ENCODE measurements around the gene GMPR.

DNA sequence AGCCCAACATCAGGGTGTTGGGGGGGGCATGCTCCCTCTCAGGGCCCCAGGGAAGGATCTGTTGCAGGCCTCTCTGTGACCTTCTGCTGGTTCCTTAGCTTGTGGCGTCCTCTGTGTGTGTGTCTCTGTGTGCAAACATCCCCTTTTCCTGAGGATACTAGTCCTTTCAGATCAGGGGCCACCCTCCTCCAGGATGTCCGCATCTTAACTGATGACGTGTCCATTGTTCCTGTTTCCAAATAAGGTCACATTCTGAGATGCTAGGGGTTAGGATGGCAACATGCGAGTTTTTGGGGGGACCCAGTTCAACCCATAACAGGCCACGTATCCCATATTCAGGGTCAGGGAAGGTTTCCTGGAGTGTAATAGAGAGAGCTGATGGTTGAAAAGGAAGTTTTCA, 40.9 kb downstream of the GMPR start:
- TF ChIP-seq CTCF (IDR thresholded peaks at IDR 0.05 in 2 of 3, conservative IDR thresholded peaks at IDR 0.05 in 1 of 3; ENCODE audit: borderline replicate concordance in 1 of 3, insufficient read depth in 1 of 3, low read depth in 2 of 3, low read length in 2 of 3) (no peak), EGR1 (IDR thresholded peaks at IDR 0.05; ENCODE audit: low read depth) (no peak), CBX3 (IDR thresholded peaks at IDR 0.05; ENCODE audit: low read depth) (no peak)
